Transverse colon (tissue), 4 donors: ENCODE measurements around the gene DOK7.

Source experiments
- CTCF ChIP-seq, 5 experiments: fragments of 200-600 bp in 3 of 5; fragments of 450-650 bp in 2 of 5; sonication (generic) in 3 of 5; IDR thresholded peaks; 1 replicate in 2 of 5; 2 replicates in 3 of 5; pipeline ENCODE4 v1.5.1; 2016 to 2017; ENCODE audit warnings: antibody characterized with exemption in 5 of 5, inconsistent platforms in 3 of 5, mild to moderate bottlenecking in 2 of 5, moderate library complexity in 1 of 5
- POLR2AphosphoS5 ChIP-seq, 3 donors: sonication (generic); formaldehyde crosslinking; IDR thresholded peaks; one replicate each; pipeline ENCODE4 v1.6.1; 2016; ENCODE audit warnings: antibody characterized with exemption in 3 of 3

DNA sequence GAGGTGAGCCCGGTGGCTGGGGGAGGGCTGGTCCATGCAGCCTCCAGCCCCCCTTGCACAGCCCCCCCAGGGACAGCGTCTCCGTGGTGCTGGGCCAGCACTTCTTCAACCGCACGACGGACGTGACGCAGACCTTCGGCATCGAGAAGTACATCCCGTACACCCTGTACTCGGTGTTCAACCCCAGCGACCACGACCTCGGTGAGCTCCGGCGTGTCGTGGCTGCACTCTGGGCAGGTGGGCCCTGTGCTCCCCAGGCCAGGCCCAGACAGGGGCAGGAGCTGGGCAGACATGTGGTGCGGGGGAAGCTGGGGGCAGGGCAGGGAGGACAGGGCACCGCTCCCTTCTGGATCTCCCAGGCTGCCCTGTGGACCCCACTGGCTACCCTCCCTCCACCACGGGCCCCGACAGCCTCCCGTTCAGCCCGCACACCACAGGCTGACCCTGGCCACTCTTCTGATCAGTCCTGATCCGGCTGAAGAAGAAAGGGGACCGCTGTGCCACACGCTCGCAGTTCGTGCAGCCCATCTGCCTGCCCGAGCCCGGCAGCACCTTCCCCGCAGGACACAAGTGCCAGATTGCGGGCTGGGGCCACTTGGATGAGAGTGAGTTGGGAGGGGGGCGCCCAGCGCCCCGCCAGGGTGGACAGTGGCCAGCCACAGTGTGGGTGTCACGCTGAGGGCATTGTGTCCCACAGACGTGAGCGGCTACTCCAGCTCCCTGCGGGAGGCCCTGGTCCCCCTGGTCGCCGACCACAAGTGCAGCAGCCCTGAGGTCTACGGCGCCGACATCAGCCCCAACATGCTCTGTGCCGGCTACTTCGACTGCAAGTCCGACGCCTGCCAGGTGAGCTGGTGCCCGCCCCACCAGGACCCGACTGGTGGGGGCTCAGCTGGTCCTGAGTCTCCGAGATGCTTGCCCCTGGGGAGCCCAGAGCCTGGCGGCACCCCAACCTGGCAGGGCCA, 15.4 kb upstream of the DOK7 start:
- no peak for TF ChIP-seq CTCF (IDR thresholded peaks at IDR 0.05)
- TF ChIP-seq POLR2AphosphoS5 (IDR thresholded peaks at IDR 0.05), result no peak
